Activated CD8-positive, alpha-beta T cell treated with anti-CD3 and anti-CD28 coated beads for 36 hours (primary cell): ENCODE data around the gene RAB10. TPM values are rescaled to one million over a fixed set of nuclear protein-coding genes. Genes with fewer than 3 reads are reported as not detected.
"Not testable (repeated sequence)": the region's sequence is repeated elsewhere in the genome, so short reads cannot be mapped to it uniquely, and the experiment has no call there.

Experiments
- ATAC-seq: fragments of 200-7000 bp; cut with Tn5 transposase; one replicate; pipeline ENCODE4 v1.10.0; 2021; ENCODE audit warnings: mild to moderate bottlenecking, moderate library complexity
- CTCF ChIA-PET: fragments of 350-600 bp; sonication (Branson Sonifier 250); formaldehyde crosslinking; loops from one replicate; lab custom pipeline; 2021; ENCODE audit warnings: antibody characterized with exemption; lab: Charles Lee
- POLR2A ChIA-PET: fragments of 350-600 bp; sonication (Branson Sonifier 250); formaldehyde crosslinking; loops from one replicate; lab custom pipeline; 2021; ENCODE audit warnings: antibody characterized with exemption; lab: Charles Lee
- DNase-seq: peaks from one replicate; pipeline ENCODE4 v3.0.0-alpha.2; 2020
- H3K27ac Mint-ChIP-seq: one replicate; pipeline ENCODE4 v1.8.0; 2021; ENCODE audit warnings: mild to moderate bottlenecking, mixed read lengths
- H3K27me3 Mint-ChIP-seq: one replicate; pipeline ENCODE4 v1.8.0; 2021; ENCODE audit warnings: mixed read lengths
- H3K36me3 Mint-ChIP-seq: one replicate; pipeline ENCODE4 v1.8.0; 2021; ENCODE audit warnings: low read depth, mixed read lengths
- H3K4me1 Mint-ChIP-seq: one replicate; pipeline ENCODE4 v1.8.0; 2021; ENCODE audit warnings: low read depth, mixed read lengths
- H3K4me3 Mint-ChIP-seq: one replicate; pipeline ENCODE4 v1.8.0; 2021; ENCODE audit warnings: mild to moderate bottlenecking, moderate library complexity, mixed read lengths
- H3K9me3 Mint-ChIP-seq: one replicate; pipeline ENCODE4 v1.8.0; 2021; ENCODE audit warnings: mixed read lengths
- CTCF ChIP-seq: fragments of 200-600 bp; IDR thresholded peaks from one replicate; pipeline ENCODE4 v1.8.0; 2022; ENCODE audit warnings: antibody characterized with exemption, mild to moderate bottlenecking
- intact Hi-C: fragments of 100-400 bp; cut with micrococcal nuclease; formaldehyde crosslinking; loops from one replicate; pipeline ENCODE4 v1.10.0; 2022
- total RNA-seq, 2 experiments: library from RNA; stranded (reverse); gene quantifications; one replicate each; pipeline ENCODE4 v1.2.3, GENCODE V29; 2021

The RAB10 gene
- total RNA-seq, 2 experiments from 2014 or later = 89.5 to 102 TPM

GRCh38 chr2:26089337-26089736 lies 55.5 kb downstream of the RAB10 start:
- no peaks in the 10 kb centered on the region for H3K27me3 Mint-ChIP-seq
- peaks cover 28% of the 10 kb centered on the region for H3K36me3 Mint-ChIP-seq
- no peaks in the 10 kb centered on the region for H3K9me3 Mint-ChIP-seq
- no peak overlapping the region for H3K27ac Mint-ChIP-seq
- ChIA-PET POLR2A (no interaction called here), CTCF (interaction anchor here (1.5 to 2.3 kb wide), 2 partner anchors 37 to 138 kb away, joined by 3 to 7 read pairs; no protein-coding TSS in a partner anchor)
- intact Hi-C loops = no loop called here
- no peak for TF ChIP-seq CTCF
- DNase-seq = no peak
- no peak overlapping the region for H3K4me3 Mint-ChIP-seq
- peaks cover 65% of the 10 kb centered on the region for H3K4me1 Mint-ChIP-seq
- ATAC-seq = no peak

GRCh38 chr2:26095758-26096157 lies 61.9 kb downstream of the RAB10 start:
- intact Hi-C loops = no loop called here
- POLR2A ChIA-PET = interaction anchor here (1.3 kb wide), 1 partner anchor 61 kb away, joined by 4 read pairs; no protein-coding TSS in a partner anchor

GRCh38 chr2:26099933-26100332 lies 66.0 kb downstream of the RAB10 start:
- intact Hi-C loops = no loop called here
- POLR2A ChIA-PET = no interaction called here
- DNase-seq (no peak), ATAC-seq (no peak)
- H3K4me3 Mint-ChIP-seq = no peak overlapping the region
- peaks cover 4% of the 10 kb centered on the region for H3K9me3 Mint-ChIP-seq
- no peak overlapping the region for H3K27ac Mint-ChIP-seq
- H3K27me3 Mint-ChIP-seq = no peaks in the 10 kb centered on the region
- H3K36me3 Mint-ChIP-seq = peaks cover 49% of the 10 kb centered on the region
- CTCF ChIA-PET = no interaction called here
- no peak for TF ChIP-seq CTCF
- peaks cover 17% of the 10 kb centered on the region for H3K4me1 Mint-ChIP-seq

More at GRCh38 chr2:26095758-26096157, 61.9 kb downstream of the RAB10 start:
- Mint-ChIP-seq H3K27me3 (no peaks in the 10 kb centered on the region), H3K27ac (no peak overlapping the region), H3K4me3 (no peak overlapping the region), H3K9me3 (no peaks in the 10 kb centered on the region), H3K4me1 (peaks cover 40% of the 10 kb centered on the region), H3K36me3 (peaks cover 34% of the 10 kb centered on the region)
- no peak for DNase-seq
- ATAC-seq = no peak
- TF ChIP-seq CTCF = no peak
- CTCF ChIA-PET = interaction anchor here (1.5 to 1.7 kb wide), 2 partner anchors 8 to 104 kb away, joined by 6 to 7 read pairs; no protein-coding TSS in a partner anchor

- Mint-ChIP-seq H3K27ac (no peak overlapping the region), H3K4me3 (no peak overlapping the region), H3K36me3 (peaks cover 51% of the 10 kb centered on the region), H3K9me3 (peaks cover 4% of the 10 kb centered on the region), H3K4me1 (peaks cover 17% of the 10 kb centered on the region), H3K27me3 (no peaks in the 10 kb centered on the region)
- DNase-seq (no peak), ATAC-seq (no peak)
- ChIA-PET POLR2A (no interaction called here), CTCF (interaction anchor here (1.8 kb wide), 1 partner anchor 45 kb away, joined by 4 read pairs; no protein-coding TSS in a partner anchor)
- intact Hi-C loops = no loop called here
- TF ChIP-seq CTCF = no peak
Measured at GRCh38 chr2:26100384-26100783, 66.5 kb downstream of the RAB10 start.

GRCh38 chr2:26103752-26104151 lies 69.9 kb downstream of the RAB10 start:
- Mint-ChIP-seq H3K4me1 (peaks cover 14% of the 10 kb centered on the region), H3K9me3 (peaks cover 4% of the 10 kb centered on the region), H3K36me3 (peaks cover 38% of the 10 kb centered on the region), H3K27me3 (no peaks in the 10 kb centered on the region), H3K27ac (no peak overlapping the region), H3K4me3 (no peak overlapping the region)
- no peak for DNase-seq
- CTCF ChIA-PET = no interaction called here
- POLR2A ChIA-PET = no interaction called here
- ATAC-seq = no peak
- intact Hi-C loops = no loop called here
- no peak for TF ChIP-seq CTCF

- intact Hi-C loops = not testable (repeated sequence)
- H3K4me1 Mint-ChIP-seq = peaks cover 11% of the 10 kb centered on the region
Measured at GRCh38 chr2:26108701-26109100, 74.8 kb downstream of the RAB10 start.

More at GRCh38 chr2:26108701-26109100, 74.8 kb downstream of the RAB10 start:
- peaks cover 34% of the 10 kb centered on the region for H3K36me3 Mint-ChIP-seq
- H3K9me3 Mint-ChIP-seq, H3K27me3 Mint-ChIP-seq, DNase-seq, POLR2A ChIA-PET, CTCF ChIA-PET, ATAC-seq, H3K27ac Mint-ChIP-seq, H3K4me3 Mint-ChIP-seq: not testable (repeated sequence)
